Measurements from ENCODE around the gene NELL2. TPM values are rescaled to one million over a fixed set of nuclear protein-coding genes. Genes with fewer than 3 reads are reported as not detected.

The NELL2 gene
- total RNA-seq, 2 experiments from 2014 or later, result 28.4 to 35.8 TPM

GRCh38 chr12:44531320-44531971, 344.7 kb downstream of the NELL2 start:
- no peaks in the 10 kb centered on the region for H3K9me3 Mint-ChIP-seq (ENCODE audit: low read depth)
- H3K27me3 Mint-ChIP-seq, result no peaks in the 10 kb centered on the region
- ATAC-seq, result no peak
- DNase-seq, result no peak
- ChIA-PET CTCF (no interaction called here), POLR2A (no interaction called here)
- H3K4me1 Mint-ChIP-seq, result no peaks in the 10 kb centered on the region
- H3K36me3 Mint-ChIP-seq (ENCODE audit: low read depth), result no peaks in the 10 kb centered on the region
- H3K27ac Mint-ChIP-seq, result no peak overlapping the region
- intact Hi-C loops (cut with DNase I, micrococcal nuclease), result no loop called here
- no peak overlapping the region for H3K4me3 Mint-ChIP-seq

- ATAC-seq, result no peak
- CTCF ChIA-PET, result no interaction called here
- peaks cover 3% of the 10 kb centered on the region for H3K36me3 Mint-ChIP-seq (ENCODE audit: low read depth)
- intact Hi-C loops (cut with DNase I, micrococcal nuclease), result no loop called here
- H3K27ac Mint-ChIP-seq, result no peak overlapping the region
- POLR2A ChIA-PET, result no interaction called here
- no peaks in the 10 kb centered on the region for H3K9me3 Mint-ChIP-seq (ENCODE audit: low read depth)
- H3K4me3 Mint-ChIP-seq, result no peak overlapping the region
- no peaks in the 10 kb centered on the region for H3K4me1 Mint-ChIP-seq
- no peak for DNase-seq
- H3K27me3 Mint-ChIP-seq, result no peaks in the 10 kb centered on the region
These were observed 349.4 kb downstream of the NELL2 start for GRCh38 chr12:44526655-44527182.

GRCh38 chr12:44525806-44526654, 350.1 kb downstream of the NELL2 start:
- ChIA-PET POLR2A (no interaction called here), CTCF (no interaction called here)
- intact Hi-C loops (cut with DNase I, micrococcal nuclease), result no loop called here
- Mint-ChIP-seq H3K4me3 (no peak overlapping the region), H3K27ac (no peak overlapping the region), H3K4me1 (no peaks in the 10 kb centered on the region), H3K36me3 (ENCODE audit: low read depth) (peaks cover 4% of the 10 kb centered on the region), H3K9me3 (ENCODE audit: low read depth) (no peaks in the 10 kb centered on the region), H3K27me3 (no peaks in the 10 kb centered on the region)
- no peak for ATAC-seq
- no peak for DNase-seq

- Mint-ChIP-seq H3K27me3 (no peaks in the 10 kb centered on the region), H3K9me3 (ENCODE audit: low read depth) (no peaks in the 10 kb centered on the region), H3K4me1 (no peaks in the 10 kb centered on the region), H3K27ac (no peak overlapping the region), H3K36me3 (ENCODE audit: low read depth) (peaks cover 6% of the 10 kb centered on the region), H3K4me3 (no peak overlapping the region)
- ATAC-seq (no peak), DNase-seq (no peak)
- intact Hi-C loops (cut with DNase I, micrococcal nuclease), result no loop called here
- ChIA-PET CTCF (no interaction called here), POLR2A (no interaction called here)
These were observed 352.3 kb downstream of the NELL2 start for GRCh38 chr12:44523828-44524227.

- ATAC-seq (no peak), DNase-seq (no peak)
- ChIA-PET POLR2A (no interaction called here), CTCF (no interaction called here)
- Mint-ChIP-seq H3K4me1 (no peaks in the 10 kb centered on the region), H3K27me3 (no peaks in the 10 kb centered on the region), H3K9me3 (ENCODE audit: low read depth) (no peaks in the 10 kb centered on the region), H3K36me3 (ENCODE audit: low read depth) (peaks cover 6% of the 10 kb centered on the region), H3K27ac (no peak overlapping the region), H3K4me3 (no peak overlapping the region)
- intact Hi-C loops (cut with DNase I, micrococcal nuclease), result no loop called here
These were observed 354.4 kb downstream of the NELL2 start for GRCh38 chr12:44521702-44522101.

- intact Hi-C loops (cut with DNase I, micrococcal nuclease), result no loop called here
- Mint-ChIP-seq H3K27me3 (no peaks in the 10 kb centered on the region), H3K9me3 (ENCODE audit: low read depth) (no peaks in the 10 kb centered on the region), H3K36me3 (ENCODE audit: low read depth) (peaks cover 6% of the 10 kb centered on the region), H3K4me3 (no peak overlapping the region), H3K4me1 (no peaks in the 10 kb centered on the region), H3K27ac (no peak overlapping the region)
- ChIA-PET POLR2A (no interaction called here), CTCF (interaction anchor here (0.7 kb wide), 1 partner anchor 573 kb away, joined by 3 read pairs; no protein-coding TSS in a partner anchor)
- ATAC-seq (no peak), DNase-seq (no peak)
These were observed 356.2 kb downstream of the NELL2 start for GRCh38 chr12:44519931-44520330.

- POLR2A ChIA-PET, result no interaction called here
- intact Hi-C loops (cut with DNase I, micrococcal nuclease), result no loop called here
- Mint-ChIP-seq H3K36me3 (ENCODE audit: low read depth) (no peaks in the 10 kb centered on the region), H3K4me3 (no peak overlapping the region), H3K27ac (no peak overlapping the region), H3K9me3 (ENCODE audit: low read depth) (no peaks in the 10 kb centered on the region), H3K4me1 (no peaks in the 10 kb centered on the region), H3K27me3 (no peaks in the 10 kb centered on the region)
- ATAC-seq (no peak), DNase-seq (no peak)
- CTCF ChIA-PET, result no interaction called here
These were observed 364.8 kb downstream of the NELL2 start for GRCh38 chr12:44511289-44511688.

- H3K27me3 Mint-ChIP-seq, result no peaks in the 10 kb centered on the region
- ATAC-seq, result no peak
- no peaks in the 10 kb centered on the region for H3K9me3 Mint-ChIP-seq (ENCODE audit: low read depth)
- H3K36me3 Mint-ChIP-seq (ENCODE audit: low read depth), result no peaks in the 10 kb centered on the region
- H3K4me3 Mint-ChIP-seq, result no peak overlapping the region
- CTCF ChIA-PET, result interaction anchor here (1.5 kb wide), 1 partner anchor 9 kb away, joined by 4 read pairs; no protein-coding TSS in a partner anchor
- no peaks in the 10 kb centered on the region for H3K4me1 Mint-ChIP-seq
- intact Hi-C loops (cut with DNase I, micrococcal nuclease), result no loop called here
- DNase-seq, result no peak
- POLR2A ChIA-PET, result no interaction called here
- no peak overlapping the region for H3K27ac Mint-ChIP-seq
These were observed 365.6 kb downstream of the NELL2 start for GRCh38 chr12:44510510-44510909.

GRCh38 chr12:44510076-44510475, 366.0 kb downstream of the NELL2 start:
- Mint-ChIP-seq H3K27ac (no peak overlapping the region), H3K4me3 (no peak overlapping the region), H3K9me3 (ENCODE audit: low read depth) (no peaks in the 10 kb centered on the region), H3K27me3 (no peaks in the 10 kb centered on the region), H3K36me3 (ENCODE audit: low read depth) (no peaks in the 10 kb centered on the region), H3K4me1 (no peaks in the 10 kb centered on the region)
- no peak for ATAC-seq
- intact Hi-C loops (cut with DNase I, micrococcal nuclease), result no loop called here
- POLR2A ChIA-PET, result no interaction called here
- CTCF ChIA-PET, result interaction anchor here (1.5 kb wide), 1 partner anchor 9 kb away, joined by 4 read pairs; no protein-coding TSS in a partner anchor
- no peak for DNase-seq

GRCh38 chr12:44509471-44509870, 366.6 kb downstream of the NELL2 start:
- Mint-ChIP-seq H3K4me1 (no peaks in the 10 kb centered on the region), H3K9me3 (ENCODE audit: low read depth) (no peaks in the 10 kb centered on the region), H3K4me3 (no peak overlapping the region), H3K27ac (no peak overlapping the region), H3K36me3 (ENCODE audit: low read depth) (no peaks in the 10 kb centered on the region), H3K27me3 (no peaks in the 10 kb centered on the region)
- intact Hi-C loops (cut with DNase I, micrococcal nuclease), result no loop called here
- no peak for ATAC-seq
- CTCF ChIA-PET, result interaction anchor here (1.5 kb wide), 1 partner anchor 8 kb away, joined by 4 read pairs; no protein-coding TSS in a partner anchor
- DNase-seq, result no peak
- POLR2A ChIA-PET, result no interaction called here

- H3K4me3 Mint-ChIP-seq, result no peak overlapping the region
- no peak for ATAC-seq
- intact Hi-C loops (cut with DNase I, micrococcal nuclease), result no loop called here
- no peaks in the 10 kb centered on the region for H3K36me3 Mint-ChIP-seq (ENCODE audit: low read depth)
- ChIA-PET CTCF (interaction anchor here (0.6 kb wide), 1 partner anchor 18 kb away, joined by 3 read pairs; no protein-coding TSS in a partner anchor), POLR2A (interaction anchor here (0.7 kb wide), 1 partner anchor 1749 kb away, joined by 4 read pairs; no protein-coding TSS in a partner anchor)
- no peaks in the 10 kb centered on the region for H3K4me1 Mint-ChIP-seq
- DNase-seq, result no peak
- H3K27ac Mint-ChIP-seq, result no peak overlapping the region
- H3K27me3 Mint-ChIP-seq, result no peaks in the 10 kb centered on the region
- no peaks in the 10 kb centered on the region for H3K9me3 Mint-ChIP-seq (ENCODE audit: low read depth)
These were observed 368.7 kb downstream of the NELL2 start for GRCh38 chr12:44507461-44507860.

- ChIA-PET CTCF (no interaction called here), POLR2A (no interaction called here)
- Mint-ChIP-seq H3K4me1 (no peaks in the 10 kb centered on the region), H3K36me3 (ENCODE audit: low read depth) (no peaks in the 10 kb centered on the region), H3K27me3 (no peaks in the 10 kb centered on the region), H3K9me3 (ENCODE audit: low read depth) (peaks cover 2% of the 10 kb centered on the region), H3K27ac (no peak overlapping the region), H3K4me3 (no peak overlapping the region)
- no peak for DNase-seq
- intact Hi-C loops (cut with DNase I, micrococcal nuclease), result no loop called here
- ATAC-seq, result no peak
These were observed 371.3 kb downstream of the NELL2 start for GRCh38 chr12:44504799-44505198.

Data from activated CD4-positive, alpha-beta T cell treated with anti-CD3 and anti-CD28 coated beads for 36 hours (primary cell).